Measurements from ENCODE around the gene PGLYRP2. TPM values are rescaled to one million over a fixed set of nuclear protein-coding genes. Genes with fewer than 3 reads are reported as not detected.

The PGLYRP2 gene
- total RNA-seq, 1 donor from 2014 or later = not detected

GRCh38 chr19:15423130-15423529 lies 56.2 kb downstream of the PGLYRP2 start:
- Histone ChIP-seq H3K79me2 (ENCODE audit: low read depth) (peaks cover 7% of the 10 kb centered on the region), H3K4me2 (no peak overlapping the region), H3K4me1 (no peaks in the 10 kb centered on the region), H3K4me3 (no peak overlapping the region), H3K27ac (no peak overlapping the region), H4K20me1 (ENCODE audit: low read depth) (peaks cover 3% of the 10 kb centered on the region), H3K36me3 (peaks cover 5% of the 10 kb centered on the region), H2AFZ (replicated peaks) (no peak overlapping the region), H3K9me3 (ENCODE audit: low read depth) (no peaks in the 10 kb centered on the region), H3F3A (ENCODE audit: low read depth) (peaks cover 8% of the 10 kb centered on the region), H3K9ac (no peak overlapping the region), H3K27me3 (no peaks in the 10 kb centered on the region)
- Mint-ChIP-seq H3K27me3 (ENCODE audit: insufficient read depth, low read depth) (peaks cover 8% of the 10 kb centered on the region), H3K36me3 (peaks cover 30% of the 10 kb centered on the region), H3K9me3 (peaks cover 9% of the 10 kb centered on the region), H3K4me1 (peaks cover 3% of the 10 kb centered on the region), H3K27ac (no peak overlapping the region), H3K4me3 (no peak overlapping the region)
- no peak for DNase-seq (ENCODE audit: low spot score)
- TF ChIP-seq CTCF (IDR thresholded peaks at IDR 0.05) (no peak), EZH2 (IDR thresholded peaks at IDR 0.05) (no peak), EZH2phosphoT487 (IDR thresholded peaks at IDR 0.05) (no peak)

- Mint-ChIP-seq H3K27me3 (ENCODE audit: insufficient read depth, low read depth) (peaks cover 10% of the 10 kb centered on the region), H3K4me3 (no peak overlapping the region), H3K9me3 (peaks cover 9% of the 10 kb centered on the region), H3K4me1 (peaks cover 10% of the 10 kb centered on the region), H3K36me3 (peaks cover 28% of the 10 kb centered on the region), H3K27ac (no peak overlapping the region)
- peaks cover 5% of the 10 kb centered on the region for H3K36me3 ChIP-seq
- no peak overlapping the region for H3K27ac ChIP-seq
- H3K9me3 ChIP-seq (ENCODE audit: low read depth) = no peaks in the 10 kb centered on the region
- no peaks in the 10 kb centered on the region for H3K27me3 ChIP-seq
- H3K9ac ChIP-seq = no peak overlapping the region
- H2AFZ ChIP-seq (replicated peaks) = no peak overlapping the region
- no peak for TF ChIP-seq EZH2 (IDR thresholded peaks at IDR 0.05)
- no peak for TF ChIP-seq EZH2phosphoT487 (IDR thresholded peaks at IDR 0.05)
- no peak for TF ChIP-seq CTCF (IDR thresholded peaks at IDR 0.05)
- no peak for DNase-seq (ENCODE audit: low spot score)
- peaks cover 8% of the 10 kb centered on the region for H3F3A ChIP-seq (ENCODE audit: low read depth)
- H3K4me1 ChIP-seq = peaks cover 2% of the 10 kb centered on the region
- H3K79me2 ChIP-seq (ENCODE audit: low read depth) = peaks cover 13% of the 10 kb centered on the region
- peaks cover 10% of the 10 kb centered on the region for H4K20me1 ChIP-seq (ENCODE audit: low read depth)
- H3K4me3 ChIP-seq = no peak overlapping the region
- H3K4me2 ChIP-seq = no peak overlapping the region
Observed at GRCh38 chr19:15422296-15423075, 56.8 kb downstream of the PGLYRP2 start.

GRCh38 chr19:15421721-15422260 lies 57.5 kb downstream of the PGLYRP2 start:
- H3K36me3 ChIP-seq = peaks cover 5% of the 10 kb centered on the region
- no peak overlapping the region for H2AFZ ChIP-seq (replicated peaks)
- peaks cover 17% of the 10 kb centered on the region for H4K20me1 ChIP-seq (ENCODE audit: low read depth)
- Mint-ChIP-seq H3K27ac (no peak overlapping the region), H3K4me3 (no peak overlapping the region), H3K27me3 (ENCODE audit: insufficient read depth, low read depth) (peaks cover 10% of the 10 kb centered on the region), H3K4me1 (peaks cover 14% of the 10 kb centered on the region), H3K9me3 (peaks cover 9% of the 10 kb centered on the region), H3K36me3 (peaks cover 25% of the 10 kb centered on the region)
- no peaks in the 10 kb centered on the region for H3K9me3 ChIP-seq (ENCODE audit: low read depth)
- H3K27ac ChIP-seq = no peak overlapping the region
- H3K27me3 ChIP-seq = no peaks in the 10 kb centered on the region
- TF ChIP-seq EZH2phosphoT487 (IDR thresholded peaks at IDR 0.05) (no peak), EZH2 (IDR thresholded peaks at IDR 0.05) (no peak), CTCF (IDR thresholded peaks at IDR 0.05) (no peak)
- H3F3A ChIP-seq (ENCODE audit: low read depth) = peaks cover 8% of the 10 kb centered on the region
- peaks cover 9% of the 10 kb centered on the region for H3K4me1 ChIP-seq
- no peak for DNase-seq (ENCODE audit: low spot score)
- no peak overlapping the region for H3K4me3 ChIP-seq
- peaks cover 20% of the 10 kb centered on the region for H3K79me2 ChIP-seq (ENCODE audit: low read depth)
- no peak overlapping the region for H3K4me2 ChIP-seq
- H3K9ac ChIP-seq = no peak overlapping the region

Measured in neural progenitor cell (in vitro differentiated cells).